Loucy (cell line): ENCODE measurements around the gene OR4K5.

ENCODE experiments used
- EZH2phosphoT487 ChIP-seq: fragments of 200-600 bp; IDR thresholded peaks from 2 replicates; pipeline ENCODE4 v1.6.1; 2018; ENCODE audit warnings: antibody characterized with exemption, mild to moderate bottlenecking, moderate library complexity, borderline replicate concordance
- TF ChIP-seq, protein P1 (sequence below): fragments of 200-600 bp; sonication (generic); conservative IDR thresholded peaks from 2 replicates; pipeline ENCODE4 v1.5.1; 2014; ENCODE audit warnings: mild to moderate bottlenecking, antibody characterized with exemption, low read length

- TF ChIP-seq, protein P1, sequence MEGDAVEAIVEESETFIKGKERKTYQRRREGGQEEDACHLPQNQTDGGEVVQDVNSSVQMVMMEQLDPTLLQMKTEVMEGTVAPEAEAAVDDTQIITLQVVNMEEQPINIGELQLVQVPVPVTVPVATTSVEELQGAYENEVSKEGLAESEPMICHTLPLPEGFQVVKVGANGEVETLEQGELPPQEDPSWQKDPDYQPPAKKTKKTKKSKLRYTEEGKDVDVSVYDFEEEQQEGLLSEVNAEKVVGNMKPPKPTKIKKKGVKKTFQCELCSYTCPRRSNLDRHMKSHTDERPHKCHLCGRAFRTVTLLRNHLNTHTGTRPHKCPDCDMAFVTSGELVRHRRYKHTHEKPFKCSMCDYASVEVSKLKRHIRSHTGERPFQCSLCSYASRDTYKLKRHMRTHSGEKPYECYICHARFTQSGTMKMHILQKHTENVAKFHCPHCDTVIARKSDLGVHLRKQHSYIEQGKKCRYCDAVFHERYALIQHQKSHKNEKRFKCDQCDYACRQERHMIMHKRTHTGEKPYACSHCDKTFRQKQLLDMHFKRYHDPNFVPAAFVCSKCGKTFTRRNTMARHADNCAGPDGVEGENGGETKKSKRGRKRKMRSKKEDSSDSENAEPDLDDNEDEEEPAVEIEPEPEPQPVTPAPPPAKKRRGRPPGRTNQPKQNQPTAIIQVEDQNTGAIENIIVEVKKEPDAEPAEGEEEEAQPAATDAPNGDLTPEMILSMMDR = no peak
- no peak for TF ChIP-seq EZH2phosphoT487
Measured at GRCh38 chr14:19918553-19919264, 1.7 kb upstream of the OR4K5 start.
